ENCODE measurements around the gene CDK4.

CDK4 gene

DNA sequence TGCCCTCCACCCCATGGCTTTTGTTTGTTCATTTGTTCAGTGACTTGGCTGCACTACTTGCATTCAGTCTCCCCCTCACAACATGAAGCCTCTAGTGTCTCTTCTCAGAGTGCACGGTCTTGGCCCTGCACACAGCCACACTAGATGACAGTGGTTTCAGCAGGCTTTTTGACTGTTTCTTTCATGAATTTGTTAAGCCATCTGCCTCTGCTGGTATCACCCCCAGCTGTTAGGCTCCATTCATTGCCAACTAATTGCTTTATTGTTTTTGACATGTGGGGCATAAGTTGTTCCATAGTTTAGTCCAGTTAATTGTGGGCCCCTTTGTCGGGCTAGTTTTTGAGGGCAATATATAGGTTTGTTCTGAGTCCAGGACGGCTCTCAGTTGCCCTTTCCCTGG is 39.4 kb downstream of the CDK4 start:
- no peak for DNase-seq (ENCODE audit: low read depth in 2 of 2)

DNA sequence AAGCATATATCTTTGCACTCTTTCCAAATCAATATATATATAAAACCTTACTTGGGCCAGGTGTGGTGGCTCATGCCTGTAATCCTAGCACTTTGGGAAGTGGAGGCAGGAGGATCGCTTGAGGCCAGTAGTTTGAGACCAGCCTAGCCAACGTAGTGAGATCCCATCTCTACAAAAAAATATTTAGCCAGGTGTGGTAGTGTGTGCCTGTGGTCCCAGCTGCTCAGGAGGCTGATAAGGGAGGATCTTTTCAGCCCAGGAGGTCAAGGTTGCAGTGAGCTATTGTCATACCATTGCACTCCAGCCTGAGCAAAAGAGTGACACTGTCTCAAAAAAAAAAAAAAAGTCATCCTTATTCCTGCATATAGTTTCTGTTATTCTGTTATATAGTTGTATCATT is 43.8 kb downstream of the CDK4 start:
- no peak for DNase-seq (ENCODE audit: low read depth in 2 of 2)

- no peak for DNase-seq (ENCODE audit: low read depth in 2 of 2)
Observed at GRCh38 chr12:57707250-57707649, 44.9 kb downstream of the CDK4 start.

DNA sequence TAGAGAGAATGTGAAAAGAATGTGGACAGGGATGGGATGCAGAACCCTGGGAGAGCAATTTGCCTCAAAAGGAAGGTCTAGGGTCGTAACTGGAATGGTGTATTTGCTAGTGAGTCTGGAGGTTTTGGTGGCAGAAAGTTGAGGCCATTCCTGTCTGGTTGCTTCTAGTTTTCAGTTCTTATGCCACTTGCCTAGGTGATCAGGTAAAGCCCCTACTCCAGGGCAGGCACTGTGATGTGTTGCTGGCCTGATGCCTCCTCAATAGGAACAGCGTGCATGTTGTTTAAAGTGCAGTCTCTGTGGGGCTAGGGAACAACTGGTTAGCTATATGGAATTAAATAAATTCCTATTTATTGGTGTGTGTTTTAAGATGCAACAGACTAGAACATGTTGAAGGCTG is 51.8 kb downstream of the CDK4 start:
- no peak for DNase-seq (ENCODE audit: low read depth in 2 of 2)

- no peak for DNase-seq (ENCODE audit: low read depth in 2 of 2)
Observed at GRCh38 chr12:57698414-57698813, 53.7 kb downstream of the CDK4 start.

All from stimulated activated CD8-positive, alpha-beta memory T cell treated with anti-CD3 and anti-CD28 coated beads, Interleukin-7, amount 100 ng/mL, for 4 hours (primary cell).